ENCODE data around the gene TEAD1. TPM values are rescaled to one million over a fixed set of nuclear protein-coding genes. Genes with fewer than 3 reads are reported as not detected.

TEAD1 gene
- total and polyA plus RNA-seq, 4 donors: 9.1 to 38.4 (median 10.7) TPM

DNA sequence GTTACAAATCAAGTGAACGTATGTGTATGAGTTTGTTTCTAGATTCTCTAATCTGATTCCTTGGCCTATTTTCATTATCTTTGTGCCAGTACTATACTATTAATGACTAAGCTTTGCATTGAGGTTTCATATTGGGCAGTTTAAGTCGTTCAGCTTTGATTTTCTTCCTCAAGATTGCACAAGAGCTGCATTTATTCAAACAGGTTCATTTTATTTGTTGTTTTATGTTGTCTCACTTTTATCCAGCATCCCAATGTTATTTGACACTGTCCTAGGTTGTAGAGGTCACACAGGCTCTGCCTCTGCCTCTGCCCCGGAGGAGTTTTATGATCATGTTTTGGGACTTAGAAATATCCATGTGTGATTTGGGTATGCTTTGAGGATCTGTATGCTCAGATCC lies 79.8 kb downstream of the TEAD1 start (continued):
- no peak for TF ChIP-seq ATF3 (IDR thresholded peaks at IDR 0.05)

DNA sequence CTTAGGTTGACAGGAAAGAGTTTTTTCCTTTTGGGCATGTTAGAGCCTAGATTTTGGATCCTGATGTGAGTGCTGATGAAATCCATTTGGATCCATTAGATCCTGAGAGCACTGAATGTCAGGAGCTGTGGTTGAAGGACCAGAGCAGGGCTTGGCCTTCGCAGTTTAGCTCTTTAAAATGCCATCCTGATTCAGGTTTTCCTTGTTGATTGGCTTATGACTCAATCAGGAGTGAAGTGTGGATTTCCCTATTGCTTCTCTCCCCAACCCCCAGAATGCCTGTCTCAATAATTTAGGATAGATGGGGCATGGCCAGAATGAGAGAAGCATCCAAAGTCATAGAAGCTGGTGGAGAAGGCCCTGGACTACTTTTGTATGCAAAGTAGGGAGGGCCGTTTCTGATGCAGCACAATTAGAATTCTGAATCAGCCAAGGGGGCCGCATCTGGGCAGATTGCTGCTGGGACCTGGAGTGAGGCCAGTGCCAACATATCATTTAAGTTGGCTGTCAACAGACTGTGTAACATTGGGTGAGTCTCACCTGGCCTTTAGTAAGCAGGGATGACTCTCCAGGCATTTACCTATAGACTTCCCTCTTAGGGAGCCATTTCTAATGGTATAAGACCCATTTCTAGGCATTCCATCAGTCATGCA lies 80.5 kb downstream of the TEAD1 start:
- H3K4me1 ChIP-seq (ENCODE audit: control insufficient read depth in 4 of 4, insufficient read depth in 4 of 4, low read length in 3 of 4): peaks cover 0 to 11% (median 3%) of the 10 kb centered on the region in 4 donors
- H3K36me3 ChIP-seq (ENCODE audit: control insufficient read depth in 4 of 4, insufficient read depth in 3 of 4, low read depth in 1 of 4, low read length in 3 of 4): no peaks in the 10 kb centered on the region
- no peaks in the 10 kb centered on the region for H3K9me3 ChIP-seq (ENCODE audit: control insufficient read depth in 4 of 4, low read length in 3 of 4)
- no peaks in the 10 kb centered on the region for H3K27me3 ChIP-seq (ENCODE audit: control insufficient read depth in 4 of 4, insufficient read depth in 4 of 4, low read length in 3 of 4)
- no peak overlapping the region for H3K4me3 ChIP-seq (ENCODE audit: low read depth in 1 of 3, low read length in 3 of 3)
- 89% methylated on average over 3 of the region's 3 CpGs for WGBS
- H3K9ac ChIP-seq (ENCODE audit: low read depth in 1 of 2, low read length in 2 of 2): no peak overlapping the region
- no peak for TF ChIP-seq RAD21 (IDR thresholded peaks at IDR 0.05)
- TF ChIP-seq RXRA (IDR thresholded peaks at IDR 0.05): no peak
- no peak for TF ChIP-seq MAX (IDR thresholded peaks at IDR 0.05)
- TF ChIP-seq EGR1 (IDR thresholded peaks at IDR 0.05; ENCODE audit: low read depth in 2 of 2): no peak
- no peak for TF ChIP-seq NR2F2 (IDR thresholded peaks at IDR 0.05)
- no peak for TF ChIP-seq HNF4A (conservative IDR thresholded peaks at IDR 0.05)
- TF ChIP-seq YY1 (IDR thresholded peaks at IDR 0.05): no peak
- TF ChIP-seq SP1 (IDR thresholded peaks at IDR 0.05): no peak
- no peak for TF ChIP-seq ATF3 (IDR thresholded peaks at IDR 0.05)
- no peak for TF ChIP-seq REST (IDR thresholded peaks at IDR 0.05)
- TF ChIP-seq FOXA2 (IDR thresholded peaks at IDR 0.05): no peak
- TF ChIP-seq FOXA1 (IDR thresholded peaks at IDR 0.05): no peak
- no peak for TF ChIP-seq JUND (IDR thresholded peaks at IDR 0.05)
- TF ChIP-seq, protein P1, sequence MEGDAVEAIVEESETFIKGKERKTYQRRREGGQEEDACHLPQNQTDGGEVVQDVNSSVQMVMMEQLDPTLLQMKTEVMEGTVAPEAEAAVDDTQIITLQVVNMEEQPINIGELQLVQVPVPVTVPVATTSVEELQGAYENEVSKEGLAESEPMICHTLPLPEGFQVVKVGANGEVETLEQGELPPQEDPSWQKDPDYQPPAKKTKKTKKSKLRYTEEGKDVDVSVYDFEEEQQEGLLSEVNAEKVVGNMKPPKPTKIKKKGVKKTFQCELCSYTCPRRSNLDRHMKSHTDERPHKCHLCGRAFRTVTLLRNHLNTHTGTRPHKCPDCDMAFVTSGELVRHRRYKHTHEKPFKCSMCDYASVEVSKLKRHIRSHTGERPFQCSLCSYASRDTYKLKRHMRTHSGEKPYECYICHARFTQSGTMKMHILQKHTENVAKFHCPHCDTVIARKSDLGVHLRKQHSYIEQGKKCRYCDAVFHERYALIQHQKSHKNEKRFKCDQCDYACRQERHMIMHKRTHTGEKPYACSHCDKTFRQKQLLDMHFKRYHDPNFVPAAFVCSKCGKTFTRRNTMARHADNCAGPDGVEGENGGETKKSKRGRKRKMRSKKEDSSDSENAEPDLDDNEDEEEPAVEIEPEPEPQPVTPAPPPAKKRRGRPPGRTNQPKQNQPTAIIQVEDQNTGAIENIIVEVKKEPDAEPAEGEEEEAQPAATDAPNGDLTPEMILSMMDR (IDR thresholded peaks at IDR 0.05; ENCODE audit: low read depth, low read length, missing input control): no peak
- no peak for TF ChIP-seq HNF4G (IDR thresholded peaks at IDR 0.05)
- TF ChIP-seq, protein P2, sequence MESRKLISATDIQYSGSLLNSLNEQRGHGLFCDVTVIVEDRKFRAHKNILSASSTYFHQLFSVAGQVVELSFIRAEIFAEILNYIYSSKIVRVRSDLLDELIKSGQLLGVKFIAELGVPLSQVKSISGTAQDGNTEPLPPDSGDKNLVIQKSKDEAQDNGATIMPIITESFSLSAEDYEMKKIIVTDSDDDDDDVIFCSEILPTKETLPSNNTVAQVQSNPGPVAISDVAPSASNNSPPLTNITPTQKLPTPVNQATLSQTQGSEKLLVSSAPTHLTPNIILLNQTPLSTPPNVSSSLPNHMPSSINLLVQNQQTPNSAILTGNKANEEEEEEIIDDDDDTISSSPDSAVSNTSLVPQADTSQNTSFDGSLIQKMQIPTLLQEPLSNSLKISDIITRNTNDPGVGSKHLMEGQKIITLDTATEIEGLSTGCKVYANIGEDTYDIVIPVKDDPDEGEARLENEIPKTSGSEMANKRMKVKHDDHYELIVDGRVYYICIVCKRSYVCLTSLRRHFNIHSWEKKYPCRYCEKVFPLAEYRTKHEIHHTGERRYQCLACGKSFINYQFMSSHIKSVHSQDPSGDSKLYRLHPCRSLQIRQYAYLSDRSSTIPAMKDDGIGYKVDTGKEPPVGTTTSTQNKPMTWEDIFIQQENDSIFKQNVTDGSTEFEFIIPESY (IDR thresholded peaks at IDR 0.05): no peak
- TF ChIP-seq GABPA (IDR thresholded peaks at IDR 0.05 in 1 of 2, conservative IDR thresholded peaks at IDR 0.05 in 1 of 2): no peak
- TF ChIP-seq TAF1 (conservative IDR thresholded peaks at IDR 0.05): no peak
- H3K27ac ChIP-seq (ENCODE audit: low read depth in 1 of 2, low read length in 2 of 2): no peak overlapping the region
- no peak for DNase-seq (ENCODE audit: low spot score)

Data from liver (tissue), 9 donors.